Activated naive CD8-positive, alpha-beta T cell treated with anti-CD3 and anti-CD28 coated beads, Interleukin-2, amount 50 U/mL, for 16 hours (primary cell): ENCODE measurements around the gene TMED6.
A peak's percentile ranks its signal among the peaks of the same experiment; 100 is the strongest.

Experiments used
- DNase-seq: peaks from one replicate; pipeline ENCODE4 v3.0.0-alpha.2; 2020; ENCODE audit warnings: low read depth, low spot score

TMED6 gene

GRCh38 chr16:69324013-69324531 is 27.5 kb downstream of the TMED6 start:
- DNase-seq = no peak

- no peak for DNase-seq
Observed at GRCh38 chr16:69323415-69323814, 28.2 kb downstream of the TMED6 start.

GRCh38 chr16:69322343-69322742 is 29.2 kb downstream of the TMED6 start:
- DNase-seq = no peak

GRCh38 chr16:69321080-69321479 is 30.5 kb downstream of the TMED6 start:
- DNase-seq = no peak

- no peak for DNase-seq
Observed at GRCh38 chr16:69320740-69321073, 30.9 kb downstream of the TMED6 start.

- DNase-seq = no peak
Observed at GRCh38 chr16:69319826-69320739, 31.5 kb downstream of the TMED6 start.

- DNase-seq = no peak
Observed at GRCh38 chr16:69319381-69319780, 32.2 kb downstream of the TMED6 start.

- DNase-seq = no peak
Observed at GRCh38 chr16:69318911-69319289, 32.7 kb downstream of the TMED6 start.

GRCh38 chr16:69318177-69318910 is 33.2 kb downstream of the TMED6 start:
- DNase-seq = no peak

- DNase-seq = no peak
Observed at GRCh38 chr16:69316595-69317034, 35.0 kb downstream of the TMED6 start.

- DNase-seq = no peak
Observed at GRCh38 chr16:69315486-69316311, 35.9 kb downstream of the TMED6 start.

GRCh38 chr16:69314534-69314933 is 37.1 kb downstream of the TMED6 start:
- no peak for DNase-seq

GRCh38 chr16:69313469-69313868 is 38.1 kb downstream of the TMED6 start:
- no peak for DNase-seq

- peak; percentile 11 for DNase-seq
Observed at GRCh38 chr16:69311533-69312387, 39.8 kb downstream of the TMED6 start.

- peak; percentile 95 for DNase-seq
Observed at GRCh38 chr16:69310653-69311532, 40.7 kb downstream of the TMED6 start, which contains the start of gene VPS4A. Gene VPS4A (plus strand): TSS chr16:69311350. CDS start chr16:69311512, 162 bp downstream.

GRCh38 chr16:69309316-69309715 is 42.3 kb downstream of the TMED6 start:
- DNase-seq = no peak

GRCh38 chr16:69307856-69308255 is 43.7 kb downstream of the TMED6 start:
- no peak for DNase-seq

- no peak for DNase-seq
Observed at GRCh38 chr16:69307091-69307490, 44.5 kb downstream of the TMED6 start.

GRCh38 chr16:69306031-69306430 is 45.6 kb downstream of the TMED6 start:
- DNase-seq = no peak

- no peak for DNase-seq
Observed at GRCh38 chr16:69302301-69302700, 49.3 kb downstream of the TMED6 start.
